Measurements from ENCODE around the gene FBXO3. TPM values are rescaled to one million over a fixed set of nuclear protein-coding genes. Genes with fewer than 3 reads are reported as not detected.
"Not testable (repeated sequence)": the region's sequence is repeated elsewhere in the genome, so short reads cannot be mapped to it uniquely, and the experiment has no call there.

The FBXO3 gene
- total and polyA plus RNA-seq, 4 donors = 13.6 to 46.4 (median 23.4) TPM

GRCh38 chr11:33708985-33709384 is 65.3 kb downstream of the FBXO3 start:
- DNase-seq (no peak), ATAC-seq (ENCODE audit: insufficient read depth, low FRiP score) (no peak)
- H3K9me3 ChIP-seq (ENCODE audit: control insufficient read depth in 4 of 4, insufficient read depth in 3 of 4, low read length in 3 of 4) = no peaks in the 10 kb centered on the region
- H3K27me3 ChIP-seq (ENCODE audit: control insufficient read depth in 3 of 3, insufficient read depth in 3 of 3, low read length in 2 of 3) = no peaks in the 10 kb centered on the region
- TF ChIP-seq, protein P1, sequence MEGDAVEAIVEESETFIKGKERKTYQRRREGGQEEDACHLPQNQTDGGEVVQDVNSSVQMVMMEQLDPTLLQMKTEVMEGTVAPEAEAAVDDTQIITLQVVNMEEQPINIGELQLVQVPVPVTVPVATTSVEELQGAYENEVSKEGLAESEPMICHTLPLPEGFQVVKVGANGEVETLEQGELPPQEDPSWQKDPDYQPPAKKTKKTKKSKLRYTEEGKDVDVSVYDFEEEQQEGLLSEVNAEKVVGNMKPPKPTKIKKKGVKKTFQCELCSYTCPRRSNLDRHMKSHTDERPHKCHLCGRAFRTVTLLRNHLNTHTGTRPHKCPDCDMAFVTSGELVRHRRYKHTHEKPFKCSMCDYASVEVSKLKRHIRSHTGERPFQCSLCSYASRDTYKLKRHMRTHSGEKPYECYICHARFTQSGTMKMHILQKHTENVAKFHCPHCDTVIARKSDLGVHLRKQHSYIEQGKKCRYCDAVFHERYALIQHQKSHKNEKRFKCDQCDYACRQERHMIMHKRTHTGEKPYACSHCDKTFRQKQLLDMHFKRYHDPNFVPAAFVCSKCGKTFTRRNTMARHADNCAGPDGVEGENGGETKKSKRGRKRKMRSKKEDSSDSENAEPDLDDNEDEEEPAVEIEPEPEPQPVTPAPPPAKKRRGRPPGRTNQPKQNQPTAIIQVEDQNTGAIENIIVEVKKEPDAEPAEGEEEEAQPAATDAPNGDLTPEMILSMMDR (IDR thresholded peaks at IDR 0.05; ENCODE audit: control extremely low read depth, extremely low read depth) = no peak
- H3K36me3 ChIP-seq (ENCODE audit: control insufficient read depth in 4 of 4, insufficient read depth in 4 of 4, low read length in 4 of 4) = peaks cover 14 to 41% (median 31%) of the 10 kb centered on the region in 4 donors
- H3K9ac ChIP-seq (ENCODE audit: insufficient read depth in 1 of 2, low read length in 2 of 2) = no peak overlapping the region
- H3K4me3 ChIP-seq = no peak overlapping the region
- 77 to 90% methylated on average over 1 of the region's 1 CpG for WGBS, 2 donors
- peaks cover 0 to 51% (median 0%) of the 10 kb centered on the region in 5 donors for H3K4me1 ChIP-seq (ENCODE audit: control insufficient read depth in 5 of 5, insufficient read depth in 5 of 5, low read length in 5 of 5)
- H3K27ac ChIP-seq (ENCODE audit: low read depth in 1 of 2, low read length in 1 of 2) = no peak overlapping the region

DNA sequence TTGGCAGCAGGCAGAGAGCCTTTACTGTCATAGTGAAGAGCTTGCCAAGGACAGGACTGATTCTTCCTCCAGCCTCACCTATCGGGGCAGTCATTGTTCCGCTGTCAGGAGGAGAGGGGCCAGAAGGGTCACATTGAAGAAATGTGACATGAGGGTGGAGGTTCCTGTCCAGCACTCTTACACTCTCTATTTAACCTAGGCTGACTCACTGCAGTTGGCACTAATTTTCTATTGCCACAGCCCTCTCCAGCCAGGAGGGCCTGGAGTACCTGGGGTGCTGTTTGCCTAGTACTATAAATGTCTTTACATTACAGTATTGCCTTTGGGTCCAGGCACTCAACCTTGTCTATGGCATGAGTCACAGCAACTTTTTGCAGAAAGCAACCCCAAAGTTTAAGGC is 66.5 kb downstream of the FBXO3 start:
- DNase-seq; H3K9me3 ChIP-seq (ENCODE audit: control insufficient read depth in 4 of 4, insufficient read depth in 3 of 4, low read length in 3 of 4); H3K4me3 ChIP-seq; H3K27me3 ChIP-seq (ENCODE audit: control insufficient read depth in 3 of 3, insufficient read depth in 3 of 3, low read length in 2 of 3); H3K9ac ChIP-seq (ENCODE audit: insufficient read depth in 1 of 2, low read length in 2 of 2): not testable (repeated sequence)
- peaks cover 0 to 43% (median 0%) of the 10 kb centered on the region in 5 donors for H3K4me1 ChIP-seq (ENCODE audit: control insufficient read depth in 5 of 5, insufficient read depth in 5 of 5, low read length in 5 of 5)
- ATAC-seq (ENCODE audit: insufficient read depth, low FRiP score) = peak; percentile 47
- H3K27ac ChIP-seq (ENCODE audit: low read depth in 1 of 2, low read length in 1 of 2) = peak overlapping the region; percentile 15 to 17
- peaks cover 12 to 32% (median 28%) of the 10 kb centered on the region in 4 donors for H3K36me3 ChIP-seq (ENCODE audit: control insufficient read depth in 4 of 4, insufficient read depth in 4 of 4, low read length in 4 of 4)
- WGBS, 2 donors = 49% methylated on average over 2 of the region's 2 CpGs; no CpG with 5 or more reads in 1 of the 2 donors

DNA sequence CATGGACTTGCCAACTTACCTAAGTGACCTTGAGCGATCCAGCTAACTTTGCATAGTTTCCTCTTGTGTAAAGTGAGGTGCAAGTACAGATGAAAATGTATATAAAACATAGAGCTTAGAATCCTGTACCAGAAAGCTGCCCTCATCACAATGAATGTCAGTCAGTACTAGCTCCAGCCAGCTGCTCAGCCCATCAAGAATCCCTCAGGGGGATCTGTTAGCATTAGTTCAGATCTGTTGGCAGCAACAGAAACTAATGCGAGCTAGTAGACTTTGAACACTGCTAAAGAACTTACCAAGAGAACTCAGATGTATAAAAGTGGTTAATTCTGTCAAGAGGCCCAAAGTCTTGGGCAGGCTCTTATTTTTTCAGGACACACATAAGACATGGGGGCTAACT is 67.4 kb downstream of the FBXO3 start:
- DNase-seq = no peak
- Histone ChIP-seq H3K27ac (ENCODE audit: low read depth in 1 of 2, low read length in 1 of 2) (peak overlapping the region; percentile 34 to 54), H3K9me3 (ENCODE audit: control insufficient read depth in 4 of 4, insufficient read depth in 3 of 4, low read length in 3 of 4) (no peaks in the 10 kb centered on the region), H3K4me1 (ENCODE audit: control insufficient read depth in 5 of 5, insufficient read depth in 5 of 5, low read length in 5 of 5) (peaks cover under 1 to 50% (median 8%) of the 10 kb centered on the region in 5 donors), H3K27me3 (ENCODE audit: control insufficient read depth in 3 of 3, insufficient read depth in 3 of 3, low read length in 2 of 3) (no peaks in the 10 kb centered on the region), H3K36me3 (ENCODE audit: control insufficient read depth in 4 of 4, insufficient read depth in 4 of 4, low read length in 4 of 4) (peaks cover 12 to 32% (median 28%) of the 10 kb centered on the region in 4 donors), H3K4me3 (no peak overlapping the region), H3K9ac (ENCODE audit: insufficient read depth in 1 of 2, low read length in 2 of 2) (no peak overlapping the region)
- 65 to 85% methylated on average over 2 of the region's 2 CpGs for WGBS, 2 donors
- TF ChIP-seq, protein P1 (IDR thresholded peaks at IDR 0.05; ENCODE audit: control extremely low read depth, extremely low read depth) = no peak
- ATAC-seq (ENCODE audit: insufficient read depth, low FRiP score) = no peak

DNA sequence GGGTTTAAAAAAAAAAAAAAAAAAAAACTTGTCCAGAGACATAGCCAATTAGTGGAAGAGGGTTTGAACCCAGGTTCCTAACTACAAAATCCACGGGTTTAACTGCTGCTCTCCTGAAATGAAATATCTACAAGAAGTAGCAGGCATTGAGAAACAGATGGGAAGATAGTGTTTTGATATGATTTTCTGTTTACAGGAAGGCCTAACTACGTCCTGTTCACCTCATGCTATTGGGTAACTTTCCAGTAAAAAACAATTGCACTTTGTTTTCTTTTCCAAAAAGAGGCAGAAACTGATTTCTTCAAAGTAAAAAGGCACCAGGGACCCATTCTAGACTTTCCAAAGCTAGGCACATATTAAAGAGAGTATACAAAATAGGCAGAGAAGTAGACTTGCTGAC is 67.8 kb downstream of the FBXO3 start:
- WGBS, 2 donors = 20 to 31% methylated on average over 2 of the region's 2 CpGs

More for the DNA sequence above, 67.8 kb downstream of the FBXO3 start:
- Histone ChIP-seq H3K9me3 (ENCODE audit: control insufficient read depth in 4 of 4, insufficient read depth in 3 of 4, low read length in 3 of 4) (no peaks in the 10 kb centered on the region), H3K27me3 (ENCODE audit: control insufficient read depth in 3 of 3, insufficient read depth in 3 of 3, low read length in 2 of 3) (no peaks in the 10 kb centered on the region), H3K27ac (ENCODE audit: low read depth in 1 of 2, low read length in 1 of 2) (peak overlapping the region in 1 of 2 donors; percentile 54), H3K4me1 (ENCODE audit: control insufficient read depth in 5 of 5, insufficient read depth in 5 of 5, low read length in 5 of 5) (peaks cover 5 to 50% (median 12%) of the 10 kb centered on the region in 5 donors), H3K36me3 (ENCODE audit: control insufficient read depth in 4 of 4, insufficient read depth in 4 of 4, low read length in 4 of 4) (peaks cover 12 to 32% (median 27%) of the 10 kb centered on the region in 4 donors), H3K9ac (ENCODE audit: insufficient read depth in 1 of 2, low read length in 2 of 2) (no peak overlapping the region), H3K4me3 (no peak overlapping the region)
- DNase-seq (no peak), ATAC-seq (ENCODE audit: insufficient read depth, low FRiP score) (no peak)
- TF ChIP-seq, protein P1 (IDR thresholded peaks at IDR 0.05; ENCODE audit: control extremely low read depth, extremely low read depth) = no peak

All from lung (tissue), 12 donors.